Measurements from ENCODE around the gene SMIM36.
"Not testable (repeated sequence)": the region's sequence is repeated elsewhere in the genome, so short reads cannot be mapped to it uniquely, and the experiment has no call there.

The SMIM36 gene

GRCh38 chr17:55510986-55511721, at the start of gene SMIM36:
TSS of gene SMIM36 (minus strand) at chr17:55511452.
- no peak for DNase-seq

- no peak for DNase-seq
These were observed 44.5 kb upstream of the SMIM36 start for GRCh38 chr17:55555772-55556171.

GRCh38 chr17:55549140-55549539, 37.9 kb upstream of the SMIM36 start:
- no peak for DNase-seq

- DNase-seq = no peak
These were observed 35.9 kb upstream of the SMIM36 start for GRCh38 chr17:55546991-55547664.

- DNase-seq = no peak
These were observed 35.2 kb upstream of the SMIM36 start for GRCh38 chr17:55546481-55546880.

GRCh38 chr17:55545806-55546205, 34.6 kb upstream of the SMIM36 start:
- DNase-seq = no peak

GRCh38 chr17:55543709-55544108, 32.5 kb upstream of the SMIM36 start:
- DNase-seq = no peak

GRCh38 chr17:55540414-55541091, 29.3 kb upstream of the SMIM36 start:
- no peak for DNase-seq

- no peak for DNase-seq
These were observed 25.0 kb upstream of the SMIM36 start for GRCh38 chr17:55536205-55536604.

GRCh38 chr17:55533608-55534007, 22.4 kb upstream of the SMIM36 start:
- DNase-seq = no peak

GRCh38 chr17:55532670-55533069, 21.4 kb upstream of the SMIM36 start:
- no peak for DNase-seq

GRCh38 chr17:55531053-55531728, 19.9 kb upstream of the SMIM36 start:
- DNase-seq = no peak

GRCh38 chr17:55530064-55530463, 18.8 kb upstream of the SMIM36 start:
- DNase-seq = no peak

GRCh38 chr17:55527540-55528118, 16.4 kb upstream of the SMIM36 start:
- DNase-seq = no peak

GRCh38 chr17:55524440-55525220, 13.4 kb upstream of the SMIM36 start:
- no peak for DNase-seq

GRCh38 chr17:55523032-55523431, 11.8 kb upstream of the SMIM36 start:
- DNase-seq = not testable (repeated sequence)

- DNase-seq = no peak
These were observed 9.9 kb upstream of the SMIM36 start for GRCh38 chr17:55521186-55521585.

GRCh38 chr17:55520402-55520801, 9.2 kb upstream of the SMIM36 start:
- no peak for DNase-seq

GRCh38 chr17:55518510-55518909, 7.3 kb upstream of the SMIM36 start:
- DNase-seq = no peak

GRCh38 chr17:55513885-55514590, 2.8 kb upstream of the SMIM36 start:
- DNase-seq = peak; percentile 66

GRCh38 chr17:55507669-55508068, 3.6 kb downstream of the SMIM36 start:
- DNase-seq = not testable (repeated sequence)
